HG03097 (cell line): ENCODE measurements around the gene SNAI3.
A peak's percentile ranks its signal among the peaks of the same experiment; 100 is the strongest.

ENCODE experiments used
- ATAC-seq: cut with Tn5 transposase; IDR thresholded peaks from one replicate; pipeline ENCODE4 v1.9.1; 2021; ENCODE audit not compliant: unreplicated experiment, low FRiP score

The SNAI3 gene

GRCh38 chr16:88691924-88692560 lies 5.7 kb upstream of the SNAI3 start:
- ATAC-seq, result no peak

GRCh38 chr16:88691129-88691813 lies 5.0 kb upstream of the SNAI3 start:
- ATAC-seq, result no peak

GRCh38 chr16:88690341-88691128 lies 4.2 kb upstream of the SNAI3 start:
- no peak for ATAC-seq

GRCh38 chr16:88688013-88688778 lies 1.9 kb upstream of the SNAI3 start:
- ATAC-seq, result no peak

GRCh38 chr16:88687676-88688012 lies 1.3 kb upstream of the SNAI3 start:
- no peak for ATAC-seq

- no peak for ATAC-seq
These were observed 908 bp upstream of the SNAI3 start for GRCh38 chr16:88687254-88687576.

GRCh38 chr16:88686062-88686438 lies 257 bp downstream of the SNAI3 start:
- ATAC-seq, result no peak

GRCh38 chr16:88685156-88686061 lies 898 bp downstream of the SNAI3 start:
- ATAC-seq, result no peak

- no peak for ATAC-seq
These were observed 1.6 kb downstream of the SNAI3 start for GRCh38 chr16:88684569-88685155.

GRCh38 chr16:88681709-88682451 lies 4.4 kb downstream of the SNAI3 start:
- peak; percentile 64 for ATAC-seq

GRCh38 chr16:88681084-88681680 lies 5.1 kb downstream of the SNAI3 start:
- ATAC-seq, result no peak

- ATAC-seq, result no peak
These were observed 5.7 kb downstream of the SNAI3 start for GRCh38 chr16:88680554-88681083.

GRCh38 chr16:88678224-88678979 lies 7.9 kb downstream of the SNAI3 start:
- ATAC-seq, result no peak

- ATAC-seq, result no peak
These were observed 8.6 kb downstream of the SNAI3 start for GRCh38 chr16:88677721-88678120.

- no peak for ATAC-seq
These were observed 9.6 kb downstream of the SNAI3 start for GRCh38 chr16:88676502-88677242.

GRCh38 chr16:88673716-88674379 lies 12.5 kb downstream of the SNAI3 start:
- ATAC-seq, result no peak

- ATAC-seq, result no peak
These were observed 13.5 kb downstream of the SNAI3 start for GRCh38 chr16:88672776-88673175.
